ENCODE data around the gene MAMLD1.
"Not testable (repeated sequence)": the region's sequence is repeated elsewhere in the genome, so short reads cannot be mapped to it uniquely, and the experiment has no call there.

Gene MAMLD1, protein sequence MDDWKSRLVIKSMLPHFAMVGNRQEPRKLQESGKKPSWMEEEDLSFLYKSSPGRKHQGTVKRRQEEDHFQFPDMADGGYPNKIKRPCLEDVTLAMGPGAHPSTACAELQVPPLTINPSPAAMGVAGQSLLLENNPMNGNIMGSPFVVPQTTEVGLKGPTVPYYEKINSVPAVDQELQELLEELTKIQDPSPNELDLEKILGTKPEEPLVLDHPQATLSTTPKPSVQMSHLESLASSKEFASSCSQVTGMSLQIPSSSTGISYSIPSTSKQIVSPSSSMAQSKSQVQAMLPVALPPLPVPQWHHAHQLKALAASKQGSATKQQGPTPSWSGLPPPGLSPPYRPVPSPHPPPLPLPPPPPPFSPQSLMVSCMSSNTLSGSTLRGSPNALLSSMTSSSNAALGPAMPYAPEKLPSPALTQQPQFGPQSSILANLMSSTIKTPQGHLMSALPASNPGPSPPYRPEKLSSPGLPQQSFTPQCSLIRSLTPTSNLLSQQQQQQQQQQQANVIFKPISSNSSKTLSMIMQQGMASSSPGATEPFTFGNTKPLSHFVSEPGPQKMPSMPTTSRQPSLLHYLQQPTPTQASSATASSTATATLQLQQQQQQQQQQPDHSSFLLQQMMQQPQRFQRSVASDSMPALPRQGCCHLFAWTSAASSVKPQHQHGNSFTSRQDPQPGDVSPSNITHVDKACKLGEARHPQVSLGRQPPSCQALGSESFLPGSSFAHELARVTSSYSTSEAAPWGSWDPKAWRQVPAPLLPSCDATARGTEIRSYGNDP

DNA sequence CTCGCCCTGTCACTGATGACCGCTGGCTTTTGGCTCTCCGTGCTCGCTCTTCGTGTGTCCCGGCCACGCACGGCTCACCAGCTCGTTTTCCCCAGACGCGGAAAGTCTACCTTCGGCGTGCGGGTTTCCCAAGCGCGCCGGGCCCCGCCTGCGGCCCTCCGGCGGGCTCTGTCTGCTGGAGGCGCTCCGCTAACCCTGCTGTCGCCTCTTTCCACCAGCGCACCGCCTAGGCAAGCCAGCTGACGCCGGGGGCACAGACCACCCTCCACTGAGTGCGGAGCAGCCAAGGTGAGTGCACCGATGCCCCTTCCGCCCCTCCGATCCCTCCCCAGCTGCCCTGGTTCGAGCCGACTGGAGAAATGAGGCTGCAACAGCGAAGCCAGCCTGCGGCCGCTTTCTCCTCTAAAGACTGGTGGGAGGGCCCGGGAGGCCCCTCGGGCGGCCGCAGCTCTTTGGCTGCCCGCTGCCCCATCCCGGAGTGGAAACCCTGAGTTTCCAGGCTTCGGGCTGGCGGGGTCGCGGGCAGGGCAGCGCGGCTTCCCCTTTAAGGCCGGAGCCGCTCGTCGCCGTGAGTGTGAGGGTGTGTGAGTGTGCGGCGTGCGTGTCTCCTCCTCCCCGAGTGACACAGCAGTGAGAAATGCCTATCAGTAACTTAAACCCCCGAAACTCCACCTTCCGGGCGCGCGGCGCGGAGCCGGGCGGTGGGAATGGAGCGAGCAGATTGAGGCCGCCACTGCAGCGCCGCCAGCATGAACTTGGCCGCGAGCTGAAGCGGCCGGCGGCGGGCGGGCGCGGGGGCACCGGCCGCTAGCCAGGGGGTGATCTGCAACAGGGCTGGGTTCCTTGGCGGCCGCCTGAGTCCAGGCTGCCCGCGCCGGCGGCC is at the start of gene MAMLD1:
Gene MAMLD1, plus strand, starts transcription at position 719 of the 883 bp plus-strand sequence. CDS start 82,200 bp downstream, outside the sequence.
- DNase-seq: no peak

DNA sequence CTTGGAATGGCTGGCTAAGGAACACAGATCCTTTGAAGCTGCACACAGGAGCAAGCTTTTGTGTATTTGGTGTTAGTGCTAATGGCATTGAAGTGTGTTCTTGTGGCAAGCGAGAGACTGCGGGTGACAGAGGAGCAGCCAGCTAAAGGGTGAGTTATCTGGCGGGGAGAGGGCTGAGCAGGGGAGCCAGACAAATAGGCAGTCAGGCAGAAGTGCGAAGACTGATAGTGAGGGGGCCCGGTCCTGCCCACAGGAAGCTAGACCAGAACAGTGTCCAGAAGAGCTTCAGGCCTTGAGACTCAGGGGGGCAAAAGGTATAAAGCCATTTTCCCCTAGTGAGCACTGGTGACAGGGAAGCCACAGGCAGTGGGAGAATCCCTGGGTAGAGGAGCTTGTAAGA is 49.6 kb upstream of the MAMLD1 start:
- no peak for DNase-seq

DNA sequence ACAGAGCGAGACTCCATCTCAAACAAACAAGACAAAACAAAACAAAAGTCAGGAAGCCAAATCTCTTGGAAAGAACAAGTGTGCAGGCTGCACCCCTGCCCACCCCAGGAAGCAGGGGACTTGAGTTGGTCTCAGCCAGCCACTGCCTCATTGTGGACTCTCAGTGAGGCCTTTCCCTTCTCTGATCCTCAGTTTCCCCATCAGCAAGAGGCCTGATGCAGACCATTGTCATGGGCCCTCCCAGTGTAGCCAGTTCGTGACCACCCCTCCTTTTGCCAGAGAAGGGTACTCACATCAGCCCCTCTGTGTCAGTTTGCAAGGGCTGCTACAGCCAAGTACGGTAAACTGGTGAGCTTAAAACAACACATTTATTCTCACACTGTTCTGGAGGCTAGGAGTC is 48.9 kb upstream of the MAMLD1 start:
- no peak for DNase-seq

DNA sequence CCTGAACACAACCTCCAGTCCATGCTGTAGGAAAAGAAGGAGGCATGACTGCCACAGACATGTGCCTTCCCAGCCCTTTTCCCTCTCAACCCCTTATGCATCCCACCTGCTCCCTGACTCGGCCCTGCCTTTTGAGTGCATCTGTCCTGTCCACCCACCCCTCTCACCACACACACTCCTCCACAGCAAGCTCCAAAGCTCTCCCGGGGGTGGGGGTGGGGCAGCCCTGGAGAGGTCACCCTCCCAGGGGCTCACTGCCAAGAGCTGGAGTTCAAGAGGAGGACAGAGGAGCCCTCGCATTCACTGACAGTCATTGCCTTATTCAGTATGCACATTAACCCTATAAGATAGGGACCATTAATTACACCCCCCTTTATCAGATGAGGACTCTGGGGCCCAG is 46.6 kb upstream of the MAMLD1 start:
- no peak for DNase-seq

DNA sequence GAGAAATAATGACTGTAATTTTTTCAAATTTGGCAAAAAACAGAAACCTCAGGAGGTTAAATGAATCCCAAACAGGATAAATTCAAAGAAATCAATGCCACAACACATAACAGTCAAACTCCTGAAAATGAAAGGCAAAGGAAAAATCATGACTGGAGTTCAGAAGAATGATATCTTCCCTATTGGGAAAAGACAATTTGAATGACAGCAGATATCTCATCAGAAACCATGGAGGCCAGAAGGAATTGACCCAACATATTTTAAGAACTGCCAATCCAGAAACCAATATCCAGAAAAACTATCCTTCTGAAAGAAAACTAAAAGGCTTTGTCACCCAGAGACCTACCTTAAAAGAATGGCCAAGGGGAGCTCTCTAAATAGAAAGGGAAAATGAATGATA is 40.1 kb upstream of the MAMLD1 start:
- no peak for DNase-seq

DNA sequence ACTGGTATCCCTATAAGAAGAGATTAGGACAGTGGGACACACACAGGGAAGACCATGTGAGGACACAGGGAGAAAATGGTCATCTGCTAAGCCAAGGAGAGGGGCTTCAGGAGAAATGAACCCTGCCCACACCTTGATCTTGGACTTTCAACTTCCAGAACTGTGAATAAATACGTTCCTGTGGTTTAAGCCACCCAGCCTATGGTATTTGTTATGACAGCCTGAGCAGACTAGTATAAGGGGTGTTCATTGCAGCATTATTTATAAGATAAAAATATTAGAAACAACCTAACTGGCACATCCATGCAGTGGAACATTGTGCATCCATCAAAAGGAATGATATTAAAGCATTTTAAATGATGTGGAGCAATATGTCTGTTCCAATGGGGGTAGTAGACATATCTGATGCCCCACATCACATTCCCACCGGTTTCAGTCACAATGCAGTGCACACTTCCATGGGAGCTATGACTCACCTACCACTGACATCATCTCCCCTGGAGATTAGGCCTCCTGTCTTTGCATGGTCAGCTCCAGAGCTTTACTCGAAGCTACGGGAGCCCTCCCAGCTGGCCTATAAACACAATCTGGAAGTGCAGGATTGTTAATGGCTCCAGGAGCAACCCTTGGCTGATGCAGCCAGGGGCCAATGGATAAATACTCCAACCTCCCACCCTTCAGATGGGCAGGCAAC is 38.9 kb upstream of the MAMLD1 start:
- no peak for DNase-seq

DNA sequence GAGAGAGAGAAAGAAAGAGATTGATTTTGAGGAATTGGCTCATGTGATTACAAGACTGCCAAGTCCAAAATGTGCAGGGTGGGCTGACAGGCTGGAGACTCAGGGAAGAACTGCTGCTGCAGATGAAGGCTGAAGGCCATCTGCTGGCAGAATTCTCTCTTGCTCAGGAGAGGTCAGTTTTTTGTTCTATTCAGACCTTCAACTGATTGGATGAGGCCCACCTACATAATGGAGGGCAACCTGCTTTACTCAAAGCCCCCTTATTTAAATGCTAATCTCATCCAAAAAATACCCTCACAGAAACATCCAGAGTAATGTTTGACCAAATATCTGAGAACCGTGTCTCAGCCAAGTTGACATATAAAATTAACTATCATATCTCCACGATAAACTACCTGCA is 38.2 kb upstream of the MAMLD1 start:
- no peak for DNase-seq

DNA sequence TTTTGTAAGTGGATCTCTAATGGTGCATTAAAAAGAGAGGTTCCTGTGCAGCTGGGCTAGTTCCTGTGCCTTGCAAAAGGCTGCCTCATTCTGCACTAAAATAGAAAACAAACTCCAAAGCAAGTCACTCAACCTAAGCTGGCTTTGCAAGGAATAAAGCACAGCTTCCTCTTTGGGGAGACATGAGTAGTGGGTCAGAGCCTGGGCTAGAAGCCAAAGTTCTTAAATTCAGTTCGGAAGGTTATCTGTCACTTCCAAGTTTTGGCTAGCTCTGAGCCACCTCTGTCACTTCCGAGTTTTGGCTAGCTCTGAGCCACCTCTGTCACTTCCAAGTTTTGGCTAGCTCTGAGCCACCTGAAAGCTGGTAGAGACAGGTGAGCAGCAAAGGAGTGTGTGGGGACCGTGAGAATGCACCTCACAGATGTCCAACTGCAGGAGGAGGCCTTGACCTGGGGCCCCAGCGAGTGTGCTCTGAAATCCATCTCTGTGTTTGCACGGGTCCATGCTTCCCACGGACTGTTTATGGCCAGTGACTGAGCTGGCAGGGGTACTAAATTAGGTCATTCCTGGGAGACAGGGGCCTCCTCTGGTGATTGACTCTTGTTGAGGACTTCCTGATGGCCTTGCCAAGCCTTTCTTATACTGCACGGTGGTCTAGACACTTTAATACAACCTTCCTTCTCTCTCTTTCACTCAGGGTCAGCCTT is 36.4 kb upstream of the MAMLD1 start:
- DNase-seq: no peak

DNA sequence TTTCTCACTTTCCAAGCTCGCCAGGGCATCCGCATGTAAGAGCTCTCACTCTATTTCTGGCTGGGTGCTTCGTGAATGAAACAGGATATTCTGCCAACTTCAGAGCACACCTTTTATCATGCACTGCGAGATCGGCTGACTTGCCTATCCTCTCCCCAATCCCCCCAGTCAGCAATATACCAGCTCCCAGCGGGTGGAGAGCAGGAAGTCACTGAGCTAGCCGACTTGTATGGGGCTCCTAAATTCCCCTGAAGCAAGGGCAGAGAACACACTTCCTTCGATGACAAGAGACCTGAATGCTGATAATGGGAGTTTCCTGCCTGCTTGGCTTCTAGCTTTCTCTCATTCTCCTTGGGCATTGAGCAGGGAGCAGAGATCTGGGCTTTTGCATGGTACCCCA is 33.8 kb upstream of the MAMLD1 start:
- DNase-seq: no peak

DNA sequence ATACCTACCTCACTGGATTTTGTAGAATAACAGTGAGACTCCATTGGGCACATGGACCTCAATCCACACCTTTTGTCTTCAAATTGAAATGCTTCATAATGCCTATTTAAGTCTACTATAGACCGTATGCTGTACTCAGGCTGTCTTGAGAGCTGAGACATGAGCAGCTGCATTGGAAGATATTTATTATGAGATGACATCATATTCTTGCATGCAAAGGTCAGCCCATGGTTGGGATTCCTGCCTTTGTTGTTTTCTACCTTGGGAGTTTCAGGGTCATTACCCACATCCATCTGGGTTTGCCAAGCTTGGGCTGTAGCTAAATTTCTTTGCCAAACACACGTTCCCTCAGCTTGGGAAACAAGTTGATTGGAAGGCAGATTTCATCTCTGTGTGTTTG is 33.2 kb upstream of the MAMLD1 start:
- DNase-seq: no peak

DNA sequence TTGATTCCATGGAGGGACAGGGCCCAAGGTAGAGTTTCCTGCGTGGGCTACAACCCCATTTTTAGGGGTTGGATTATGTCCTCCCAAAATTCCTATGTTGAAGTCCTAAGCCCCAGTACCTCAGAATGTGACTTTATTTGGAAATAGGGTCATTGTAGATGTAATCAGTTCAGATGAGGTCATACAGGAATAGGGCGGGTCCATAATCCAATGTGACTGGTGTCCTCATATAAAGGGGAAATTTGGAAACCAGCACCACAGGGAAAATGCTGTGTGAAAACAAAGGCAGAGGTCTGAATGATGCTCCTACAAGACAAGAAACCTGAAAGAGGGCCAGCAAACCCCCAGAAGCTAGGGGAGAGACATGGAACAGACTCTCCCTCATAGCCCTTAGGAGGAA is 31.1 kb upstream of the MAMLD1 start:
- no peak for DNase-seq

DNA sequence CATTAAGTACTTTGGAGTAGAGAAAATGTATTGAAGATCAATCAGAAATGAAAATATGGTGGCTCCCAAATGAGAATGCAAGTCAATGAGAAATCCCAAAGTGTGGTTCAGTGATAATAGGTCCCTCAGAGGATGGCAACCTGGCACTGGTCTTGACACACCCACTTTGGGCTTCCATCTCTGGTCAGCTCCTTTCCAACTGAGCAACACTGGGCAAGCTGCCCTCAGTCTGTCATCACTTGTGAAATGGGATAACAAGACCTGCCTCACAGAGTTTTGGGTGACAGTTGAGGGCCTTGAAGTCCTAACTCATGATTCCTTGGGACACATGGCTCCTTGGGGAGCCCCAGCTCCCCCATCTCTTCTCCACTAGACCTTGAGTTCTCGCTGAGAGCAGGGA is 29.0 kb upstream of the MAMLD1 start:
- DNase-seq: no peak

DNA sequence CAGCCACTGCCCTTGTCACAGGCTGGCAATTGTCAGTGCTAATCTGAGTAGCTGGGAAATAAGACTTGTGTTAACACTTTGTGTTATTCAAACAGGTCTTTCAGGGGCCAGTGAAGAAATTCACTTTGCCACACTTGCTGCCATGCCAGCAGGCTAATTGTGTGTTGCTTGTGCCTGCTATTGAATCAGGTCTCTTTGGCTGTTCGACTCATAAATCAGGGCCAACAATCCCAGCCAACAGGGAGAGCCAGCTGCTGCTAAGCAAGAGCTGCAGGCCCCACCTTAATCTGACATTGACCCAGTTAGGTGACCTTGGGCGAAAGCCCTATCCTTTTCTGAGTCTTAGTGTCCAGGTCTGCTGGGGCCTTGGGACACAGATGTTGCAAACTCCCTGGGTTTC is 28.1 kb upstream of the MAMLD1 start:
- DNase-seq: no peak

DNA sequence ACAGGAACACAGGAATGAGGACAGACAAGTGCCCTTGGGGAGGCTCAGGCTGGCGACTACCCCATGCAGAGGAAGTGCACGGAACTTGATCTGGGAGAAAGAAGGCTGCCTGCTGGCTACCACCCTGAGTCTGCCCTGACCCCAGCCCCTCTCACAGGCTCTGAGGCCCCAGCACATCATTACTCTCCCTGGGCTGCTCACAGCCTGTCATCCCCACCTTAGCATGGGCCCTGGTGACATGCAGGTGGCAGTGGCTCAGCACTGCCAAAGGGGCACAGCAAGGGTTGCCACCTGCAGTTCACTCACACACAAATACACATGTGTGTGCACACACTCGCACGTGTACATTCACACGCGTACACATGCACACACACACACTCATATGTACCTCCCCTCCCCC is 26.1 kb upstream of the MAMLD1 start:
- no peak for DNase-seq

DNA sequence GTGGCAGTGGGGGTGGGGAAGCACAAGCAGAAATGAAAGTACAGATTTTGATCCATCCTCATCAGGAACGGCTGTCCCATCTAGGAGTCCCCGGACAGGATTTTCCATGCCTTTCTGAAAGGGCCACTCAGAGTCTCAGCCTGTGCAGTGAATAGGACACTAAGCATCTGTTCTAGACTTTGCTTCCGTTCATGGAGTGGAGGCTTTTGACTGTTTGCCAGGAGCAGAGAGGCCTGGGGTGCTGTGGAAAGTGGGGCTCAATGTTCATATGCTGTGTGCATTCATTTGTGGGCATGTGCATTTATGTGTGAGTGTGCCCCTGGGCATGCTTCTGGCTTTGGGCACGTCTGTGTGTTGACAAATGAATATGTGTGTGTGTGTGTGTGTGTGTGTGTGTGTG is 25.6 kb upstream of the MAMLD1 start:
- no peak for DNase-seq

DNA sequence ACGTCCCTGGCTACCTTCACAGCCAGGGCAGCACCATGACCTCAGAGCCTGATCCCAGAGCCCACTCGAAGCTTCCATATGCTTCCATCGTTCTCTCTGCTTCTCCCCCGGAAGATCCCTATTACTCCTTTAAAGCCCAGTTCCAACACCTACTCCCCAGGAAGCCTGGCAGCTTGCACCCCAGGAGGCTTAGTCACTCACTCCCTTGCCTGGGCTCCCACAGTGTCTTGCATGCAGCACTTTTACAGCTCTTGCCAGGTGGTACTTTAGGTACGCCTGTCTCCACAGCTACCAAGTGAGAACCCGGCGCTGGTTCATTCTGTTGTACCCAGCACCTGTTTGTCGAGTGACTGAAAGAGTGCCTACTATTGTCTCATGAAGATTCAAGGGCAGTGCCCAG is 24.5 kb upstream of the MAMLD1 start:
- DNase-seq: no peak

DNA sequence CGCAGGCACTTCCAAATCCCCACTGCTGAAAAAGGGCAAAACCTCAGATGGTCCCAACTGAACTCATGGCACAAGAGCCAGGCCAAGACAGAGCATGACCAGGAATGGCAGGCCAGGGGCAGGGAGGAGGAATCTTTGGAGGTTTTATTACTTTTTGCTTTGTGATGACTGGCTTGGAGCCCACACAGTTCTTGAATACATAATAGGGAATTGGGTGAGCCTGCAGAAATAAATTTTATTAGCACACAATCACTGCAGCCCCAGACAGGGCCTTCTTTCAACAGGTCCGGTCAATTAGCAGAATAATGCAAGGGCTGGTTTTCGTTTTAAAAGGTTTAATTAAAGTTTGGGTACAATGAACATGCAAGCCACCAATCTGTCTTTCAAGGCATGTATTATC is 23.4 kb upstream of the MAMLD1 start:
- DNase-seq: no peak

DNA sequence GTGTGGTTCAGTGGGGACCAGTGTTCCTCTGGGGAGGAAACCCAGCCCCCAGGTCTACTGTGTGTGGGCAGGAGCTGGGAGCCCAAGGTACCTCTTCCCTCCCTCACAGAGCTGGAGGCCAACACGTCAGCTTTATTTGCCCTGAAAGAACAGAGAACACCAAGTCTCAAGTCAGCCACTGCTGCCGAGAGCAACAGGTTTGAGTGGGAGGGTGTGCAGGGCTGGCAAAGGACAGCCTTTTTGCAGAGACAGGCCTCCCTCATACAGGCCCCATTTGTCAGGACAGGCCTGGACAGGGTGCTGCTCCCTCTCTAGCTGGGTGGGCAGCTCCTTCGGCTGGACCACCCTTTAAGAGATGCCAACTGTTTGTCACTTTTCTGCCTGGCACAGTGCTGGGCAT is 22.8 kb upstream of the MAMLD1 start:
- DNase-seq: not testable (repeated sequence)

DNA sequence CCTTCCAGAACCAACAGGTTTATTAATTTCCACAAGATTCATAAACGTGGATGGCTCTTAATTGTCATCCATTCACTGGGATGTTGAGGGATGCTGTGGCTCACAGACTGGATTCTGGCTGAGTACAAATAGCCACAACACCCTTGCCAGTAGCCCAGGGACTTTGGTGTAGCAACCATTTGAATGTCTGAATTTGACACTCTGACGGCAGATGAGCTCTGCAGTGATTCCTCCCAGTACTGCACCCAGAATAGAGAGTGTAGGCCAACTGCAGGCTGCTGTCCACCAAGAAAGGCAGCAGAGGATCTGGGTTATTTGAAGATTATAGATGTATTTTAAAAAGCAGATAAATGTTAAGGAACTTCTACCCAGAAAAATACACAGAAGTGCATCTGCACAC is 15.6 kb upstream of the MAMLD1 start:
- DNase-seq: no peak

DNA sequence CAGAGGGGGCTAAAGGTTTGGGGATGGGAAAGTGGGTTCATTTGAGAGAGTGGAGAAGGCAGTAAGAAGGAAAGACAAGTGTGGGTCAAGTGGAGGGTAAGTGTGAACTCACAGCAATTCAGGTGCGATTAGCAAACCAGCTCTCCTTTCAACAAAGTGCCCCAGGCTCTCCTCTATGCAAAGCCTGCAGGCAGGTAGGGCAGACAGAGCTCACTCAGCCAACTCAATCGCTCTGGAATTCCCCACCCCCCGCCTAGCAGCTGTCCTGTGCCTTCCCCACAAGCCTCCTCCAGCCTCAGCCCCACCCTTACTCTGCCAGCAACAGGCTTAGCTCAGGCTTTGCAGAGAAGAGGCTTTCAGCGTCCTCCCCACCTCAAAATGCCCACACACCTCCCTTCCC is 14.8 kb upstream of the MAMLD1 start:
- DNase-seq: no peak

DNA sequence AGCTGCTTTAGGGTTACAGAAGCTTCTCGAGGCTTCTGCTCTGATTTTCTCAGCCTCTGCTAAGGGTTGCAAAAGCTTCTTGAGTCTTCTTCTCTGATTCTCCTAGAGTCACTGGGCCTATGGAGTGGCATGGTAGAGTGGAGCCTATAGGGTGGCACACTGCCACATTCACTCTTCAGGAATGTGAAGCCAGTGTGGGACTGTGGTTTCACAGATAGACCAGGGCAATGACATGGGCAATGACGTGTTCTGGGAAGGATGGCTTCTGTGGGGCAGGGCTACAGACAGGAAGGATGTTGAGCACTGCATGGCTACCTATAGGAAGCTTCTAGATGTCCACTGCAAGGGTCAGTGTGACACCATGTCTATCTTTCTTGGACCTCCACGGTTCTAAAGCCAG is 11.0 kb upstream of the MAMLD1 start:
- DNase-seq: no peak

DNA sequence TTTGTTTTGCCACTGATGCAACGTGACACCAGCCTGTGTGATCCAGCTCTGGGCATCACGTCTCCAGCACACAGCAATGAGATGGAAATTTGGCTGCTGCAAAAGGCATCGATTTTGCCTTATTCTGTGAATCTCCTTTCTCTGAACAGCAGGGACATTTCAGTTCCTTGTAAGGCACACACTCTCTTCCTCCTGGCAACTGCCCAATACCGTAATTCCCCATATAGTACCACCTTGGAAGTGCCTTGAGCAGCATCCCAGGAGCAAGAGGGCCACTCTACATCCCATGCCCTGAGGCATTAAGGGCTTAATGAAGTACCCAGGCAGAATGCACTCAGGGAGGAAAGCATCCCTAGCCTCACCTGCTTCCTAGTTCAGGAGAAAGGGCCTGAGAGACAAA is 10.5 kb upstream of the MAMLD1 start:
- DNase-seq: no peak

Data from NK-92 treated with Interleukin-12 subunit alpha and Interleukin-12 subunit beta, amount 100 ng/mL, for 24 hours (cell line).